Gastrocnemius medialis (tissue), 4 donors: ENCODE measurements around the gene CLCN6. TPM values are rescaled to one million over a fixed set of nuclear protein-coding genes. Genes with fewer than 3 reads are reported as not detected.
A peak's percentile ranks its signal among the peaks of the same experiment; 100 is the strongest.

ENCODE experiments used
- ATAC-seq, 2 donors: fragments of 150-250 bp; one replicate each; pipeline ENCODE4 v1.9.1; 2016
- DNase-seq, 2 donors: peaks; one replicate each; pipeline ENCODE4 v3.0.0-alpha.2; 2019
- H3K27ac ChIP-seq, 4 donors: fragments of 200-600 bp; sonication (generic); 1 replicate in 1 of 4; 2 replicates in 3 of 4; pipeline ENCODE4 v1.5.1; 2016 to 2018; ENCODE audit warnings: mild to moderate bottlenecking in 2 of 4, moderate library complexity in 1 of 4
- H3K27me3 ChIP-seq, 3 donors: fragments of 200-600 bp; sonication (generic) in 2 of 3; 1 replicate in 1 of 3; 2 replicates in 2 of 3; pipeline versions ENCODE4 v1.5.1 to v1.6.0; 2016 to 2019; ENCODE audit warnings: mild to moderate bottlenecking in 1 of 3, moderate library complexity in 1 of 3
- H3K36me3 ChIP-seq, 2 donors: fragments of 200-600 bp; sonication (generic) in 1 of 2; one replicate each; pipeline ENCODE4 v1.5.1; 2017 to 2018
- H3K4me1 ChIP-seq, 2 donors: fragments of 200-600 bp; sonication (generic) in 1 of 2; one replicate each; pipeline ENCODE4 v1.5.1; 2016 to 2017; ENCODE audit warnings: mild to moderate bottlenecking in 2 of 2
- H3K4me3 ChIP-seq, 4 donors: fragments of 200-600 bp; sonication (generic) in 3 of 4; 1 replicate in 1 of 4; 2 replicates in 3 of 4; pipeline ENCODE4 v1.5.1; 2016 to 2019; ENCODE audit warnings: mild to moderate bottlenecking in 2 of 4
- H3K9me3 ChIP-seq, 3 donors: fragments of 200-600 bp; sonication (generic) in 2 of 3; 1 replicate in 1 of 3; 2 replicates in 2 of 3; pipeline ENCODE4 v1.5.1; 2016 to 2019
- POLR2A ChIP-seq, 2 donors: fragments of 450-650 bp; IDR thresholded peaks; one replicate each; pipeline ENCODE4 v1.6.1; 2017; ENCODE audit warnings: antibody characterized with exemption in 2 of 2, mild to moderate bottlenecking in 2 of 2, moderate library complexity in 2 of 2
- in situ Hi-C, 4 donors: fragments of 200-750 bp; cut with MboI; loops; one replicate each; pipeline versions ENCODE4 v1.15.0 to v1.8.0; 2017; ENCODE audit warnings: low sequenced_read_pairs in 4 of 4
- intact Hi-C: fragments of 100-400 bp; cut with DNase I; formaldehyde crosslinking; loops from one replicate; pipeline ENCODE4 v1.15.1; 2023; ENCODE audit warnings: low total_unique reads
- total RNA-seq, 4 donors: library from RNA; depleted of rRNA; stranded (reverse); fragments of >200 nt; gene quantifications; one replicate each; pipeline versions ENCODE4 v1.1.0 to v1.2.3, GENCODE V29; 2016
- TF ChIP-seq, protein P1 (sequence below), 5 experiments: fragments of 450-650 bp in 3 of 5; fragments of 200-600 bp in 2 of 5; sonication (generic) in 2 of 5; IDR thresholded peaks in 4 of 5; conservative IDR thresholded peaks in 1 of 5; 1 replicate in 4 of 5; 2 replicates in 1 of 5; pipeline ENCODE4 v1.5.1; 2016 to 2019; ENCODE audit warnings: antibody characterized with exemption in 5 of 5, mild to moderate bottlenecking in 3 of 5, moderate library complexity in 3 of 5

The CLCN6 gene
- total RNA-seq, 4 donors from 2014 or later = 7.1 to 11.9 (median 9.5) TPM

- Histone ChIP-seq H3K4me1 (peaks cover 48 to 69% of the 10 kb centered on the region in 2 donors), H3K4me3 (no peak overlapping the region), H3K9me3 (no peaks in the 10 kb centered on the region), H3K27ac (peak overlapping the region in 1 of 4 donors; percentile 4), H3K36me3 (no peaks in the 10 kb centered on the region), H3K27me3 (no peaks in the 10 kb centered on the region)
- intact Hi-C loops (no loop called here), in situ Hi-C loops (no loop called here)
- DNase-seq (no peak), ATAC-seq (no peak)
- TF ChIP-seq POLR2A (IDR thresholded peaks at IDR 0.05) = no peak
- TF ChIP-seq, protein P1, sequence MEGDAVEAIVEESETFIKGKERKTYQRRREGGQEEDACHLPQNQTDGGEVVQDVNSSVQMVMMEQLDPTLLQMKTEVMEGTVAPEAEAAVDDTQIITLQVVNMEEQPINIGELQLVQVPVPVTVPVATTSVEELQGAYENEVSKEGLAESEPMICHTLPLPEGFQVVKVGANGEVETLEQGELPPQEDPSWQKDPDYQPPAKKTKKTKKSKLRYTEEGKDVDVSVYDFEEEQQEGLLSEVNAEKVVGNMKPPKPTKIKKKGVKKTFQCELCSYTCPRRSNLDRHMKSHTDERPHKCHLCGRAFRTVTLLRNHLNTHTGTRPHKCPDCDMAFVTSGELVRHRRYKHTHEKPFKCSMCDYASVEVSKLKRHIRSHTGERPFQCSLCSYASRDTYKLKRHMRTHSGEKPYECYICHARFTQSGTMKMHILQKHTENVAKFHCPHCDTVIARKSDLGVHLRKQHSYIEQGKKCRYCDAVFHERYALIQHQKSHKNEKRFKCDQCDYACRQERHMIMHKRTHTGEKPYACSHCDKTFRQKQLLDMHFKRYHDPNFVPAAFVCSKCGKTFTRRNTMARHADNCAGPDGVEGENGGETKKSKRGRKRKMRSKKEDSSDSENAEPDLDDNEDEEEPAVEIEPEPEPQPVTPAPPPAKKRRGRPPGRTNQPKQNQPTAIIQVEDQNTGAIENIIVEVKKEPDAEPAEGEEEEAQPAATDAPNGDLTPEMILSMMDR (IDR thresholded peaks at IDR 0.05 in 4 of 5, conservative IDR thresholded peaks at IDR 0.05 in 1 of 5) = no peak
Measured at GRCh38 chr1:11878891-11879190, 72.8 kb downstream of the CLCN6 start.

DNA sequence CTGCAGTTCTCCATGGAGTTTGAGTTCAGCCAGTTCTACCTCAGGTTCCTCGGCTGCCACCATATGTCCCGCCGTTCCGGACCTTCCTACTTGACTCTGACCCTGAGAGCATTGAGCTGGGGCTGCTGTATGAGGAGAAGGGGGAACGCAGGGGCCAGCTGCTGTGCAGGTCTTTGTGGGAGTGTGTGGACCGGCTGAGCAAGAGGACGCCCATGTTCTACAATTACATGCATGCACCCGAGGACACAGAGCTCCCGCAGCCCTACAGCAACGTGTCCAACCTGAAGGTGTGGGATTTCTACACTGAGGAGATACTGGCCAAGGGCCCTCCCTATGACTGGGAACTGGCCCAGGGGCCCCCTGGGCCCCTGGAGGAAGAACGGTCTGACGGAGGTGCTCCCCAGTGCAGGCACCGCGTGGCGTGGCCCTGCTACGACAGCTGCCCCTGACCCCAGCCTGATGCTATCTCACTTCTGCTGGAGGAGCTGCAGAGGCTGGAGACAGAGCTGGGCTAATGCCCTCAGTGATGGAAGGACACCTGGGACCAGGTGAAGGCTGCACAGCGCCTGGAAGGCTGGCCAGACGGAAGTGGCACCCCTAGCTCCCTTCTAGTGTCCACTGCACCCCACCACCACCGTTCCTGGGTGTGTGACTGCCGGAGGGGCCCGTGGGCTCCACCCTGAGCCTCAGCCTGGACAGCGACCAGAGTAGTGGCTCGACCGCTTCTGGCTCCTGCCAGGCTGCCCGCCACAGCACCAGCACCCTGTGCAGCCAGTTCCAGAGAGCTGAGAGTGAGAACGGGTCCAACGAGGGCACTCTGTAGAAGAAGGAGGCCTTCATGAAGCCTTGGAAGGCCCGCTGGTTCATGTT, 73.6 kb downstream of the CLCN6 start:
- H3K27me3 ChIP-seq = no peaks in the 10 kb centered on the region
- ATAC-seq = no peak
- intact Hi-C loops (loop anchor here (5.0 kb wide), 1 partner anchor 77 kb away; no protein-coding TSS in a partner anchor), in situ Hi-C loops (no loop called here)
- H3K4me1 ChIP-seq = peaks cover 43 to 64% of the 10 kb centered on the region in 2 donors
- no peak for TF ChIP-seq POLR2A (IDR thresholded peaks at IDR 0.05)
- TF ChIP-seq, protein P1 (IDR thresholded peaks at IDR 0.05 in 4 of 5, conservative IDR thresholded peaks at IDR 0.05 in 1 of 5) = no peak
- H3K36me3 ChIP-seq = no peaks in the 10 kb centered on the region
- no peaks in the 10 kb centered on the region for H3K9me3 ChIP-seq
- peak overlapping the region; percentile 71 to 97 (median 84) for H3K27ac ChIP-seq
- H3K4me3 ChIP-seq = no peak overlapping the region
- no peak for DNase-seq

DNA sequence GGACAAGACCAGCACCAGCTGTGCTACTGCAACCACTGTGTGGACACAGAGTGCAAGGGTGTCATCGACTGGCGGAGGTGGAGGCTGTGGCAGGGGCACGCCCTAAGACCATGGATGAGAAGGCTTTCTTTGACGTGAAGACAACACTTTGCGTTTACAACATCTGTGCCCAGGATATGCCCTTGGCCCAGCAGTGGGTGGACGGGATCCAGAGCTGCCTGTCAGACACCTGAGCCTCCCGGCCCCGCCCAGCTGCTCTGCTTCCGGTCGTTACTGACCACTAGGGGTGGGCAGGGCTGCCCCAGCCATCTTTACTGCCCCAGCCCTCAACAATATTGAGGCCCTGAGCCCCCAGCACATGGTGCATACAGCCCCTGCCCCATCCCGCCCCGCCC, 74.2 kb downstream of the CLCN6 start:
- Histone ChIP-seq H3K4me3 (no peak overlapping the region), H3K27me3 (no peaks in the 10 kb centered on the region), H3K9me3 (no peaks in the 10 kb centered on the region), H3K27ac (peak overlapping the region; percentile 71 to 97 (median 84)), H3K36me3 (no peaks in the 10 kb centered on the region), H3K4me1 (peaks cover 37 to 59% of the 10 kb centered on the region in 2 donors)
- peak; percentile 78 to 85 for DNase-seq
- TF ChIP-seq POLR2A (IDR thresholded peaks at IDR 0.05) = peak in 1 of 2 donors; percentile 31
- TF ChIP-seq, protein P1 (IDR thresholded peaks at IDR 0.05 in 4 of 5, conservative IDR thresholded peaks at IDR 0.05 in 1 of 5) = peak in 2 of 5 experiments; percentile 21 to 36
- in situ Hi-C loops (no loop called here), intact Hi-C loops (loop anchor here (5.0 kb wide), 1 partner anchor 78 kb away; no protein-coding TSS in a partner anchor)
- peak; percentile 57 to 60 for ATAC-seq

DNA sequence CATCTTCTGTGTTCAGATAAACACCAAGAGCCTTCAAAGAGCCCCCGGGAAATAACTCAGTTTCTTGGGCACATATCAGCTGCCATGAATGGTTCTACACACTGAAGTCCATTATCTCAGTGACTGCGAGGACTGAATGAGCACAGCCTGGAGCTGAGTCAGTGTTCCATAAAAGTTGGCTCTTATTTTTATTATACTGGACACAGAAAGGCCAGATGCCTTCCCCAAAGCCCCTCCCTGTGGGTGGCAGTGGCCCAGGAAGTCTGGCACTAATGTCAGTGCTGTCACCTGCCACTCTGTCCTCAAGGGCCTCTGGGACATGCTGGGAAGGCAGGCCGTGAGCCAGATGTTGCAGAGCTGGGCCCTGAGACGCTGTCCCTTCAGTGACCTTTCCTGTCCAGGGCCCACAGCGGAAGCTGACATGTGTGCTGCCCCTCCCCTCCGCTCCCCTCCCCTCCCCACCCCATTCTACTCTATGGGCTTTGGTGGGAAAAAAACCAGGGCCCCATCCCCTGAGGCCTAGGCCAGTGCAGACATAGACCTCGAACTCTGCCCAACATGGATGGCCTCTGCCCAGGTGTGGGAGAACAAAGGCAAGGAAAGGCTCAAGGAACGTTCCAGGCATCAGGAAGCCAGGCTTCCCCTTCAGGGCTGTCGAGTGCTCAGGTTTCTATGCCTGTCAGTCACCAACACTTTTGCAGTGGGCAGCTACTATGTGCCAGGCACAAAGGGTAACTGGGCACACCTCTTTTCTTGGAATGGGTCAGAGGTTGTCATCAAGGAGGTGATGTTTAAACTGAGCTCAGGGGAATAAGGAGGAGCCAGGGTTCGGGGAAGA, 75.1 kb downstream of the CLCN6 start:
- no peaks in the 10 kb centered on the region for H3K27me3 ChIP-seq
- DNase-seq (peak; percentile 91 to 95), ATAC-seq (peak; percentile 73 to 75)
- no peaks in the 10 kb centered on the region for H3K36me3 ChIP-seq
- peak overlapping the region; percentile 71 to 97 (median 84) for H3K27ac ChIP-seq
- peaks cover 39 to 61% of the 10 kb centered on the region in 2 donors for H3K4me1 ChIP-seq
- in situ Hi-C loops = no loop called here
- H3K9me3 ChIP-seq = no peaks in the 10 kb centered on the region
- intact Hi-C loops = loop anchor here (5.0 kb wide), 1 partner anchor 79 kb away; no protein-coding TSS in a partner anchor
- H3K4me3 ChIP-seq = no peak overlapping the region
- TF ChIP-seq POLR2A (IDR thresholded peaks at IDR 0.05) = no peak
- TF ChIP-seq, protein P1 (IDR thresholded peaks at IDR 0.05 in 4 of 5, conservative IDR thresholded peaks at IDR 0.05 in 1 of 5) = no peak
